Left kidney (tissue), 2 donors: Measurements from ENCODE around the gene PHETA2. TPM values are rescaled to one million over a fixed set of nuclear protein-coding genes. Genes with fewer than 3 reads are reported as not detected.
"Not testable (repeated sequence)": the region's sequence is repeated elsewhere in the genome, so short reads cannot be mapped to it uniquely, and the experiment has no call there.

Experiments used
- DNase-seq: peaks from one replicate; pipeline ENCODE4 v3.0.0-alpha.2; 2013
- polyA plus RNA-seq: library from polyadenylated mRNA; unstranded; fragments of 120-200 nt; gene quantifications from one replicate; pipeline ENCODE4 v1.2.1, GENCODE V29; 2013; ENCODE audit not compliant: insufficient read length

The PHETA2 gene
- polyA plus RNA-seq, 1 donor = 10.0 TPM

- no peak for DNase-seq
These were observed 5.8 kb upstream of the PHETA2 start for GRCh38 chr22:42068291-42068690.

GRCh38 chr22:42069801-42070516 is 4.1 kb upstream of the PHETA2 start:
- peak; percentile 36 for DNase-seq

GRCh38 chr22:42070517-42071422 is 3.3 kb upstream of the PHETA2 start, which contains the start of gene NAGA:
Gene NAGA, minus strand, starts transcription at chr22:42070812. Its CDS starts 515 bp downstream, at chr22:42070297.
- peak; percentile 97 for DNase-seq

GRCh38 chr22:42071508-42071907 is 2.5 kb upstream of the PHETA2 start:
- not testable (repeated sequence) for DNase-seq

- DNase-seq = no peak
These were observed 1.3 kb upstream of the PHETA2 start for GRCh38 chr22:42072606-42073330.

GRCh38 chr22:42073621-42074041 is 417 bp upstream of the PHETA2 start:
- DNase-seq = no peak

- no peak for DNase-seq
These were observed 1.0 kb downstream of the PHETA2 start for GRCh38 chr22:42074846-42075676.

- no peak for DNase-seq
These were observed 2.9 kb downstream of the PHETA2 start for GRCh38 chr22:42076764-42077485.

GRCh38 chr22:42077486-42078125 is 3.6 kb downstream of the PHETA2 start:
- no peak for DNase-seq

- peak; percentile 37 for DNase-seq
These were observed 4.6 kb downstream of the PHETA2 start for GRCh38 chr22:42078469-42079318.

- peak; percentile 97 for DNase-seq
These were observed 5.5 kb downstream of the PHETA2 start, which contains the start of gene SMDT1 for GRCh38 chr22:42079319-42080251. Gene SMDT1, plus strand, starts transcription at chr22:42079700. Its CDS starts 69 bp downstream, at chr22:42079769.

- DNase-seq = peak; percentile 38
These were observed 6.2 kb downstream of the PHETA2 start for GRCh38 chr22:42080287-42080686.

- no peak for DNase-seq
These were observed 9.1 kb downstream of the PHETA2 start for GRCh38 chr22:42083119-42083518.

GRCh38 chr22:42084874-42085273 is 10.8 kb downstream of the PHETA2 start:
- no peak for DNase-seq

GRCh38 chr22:42086051-42086450 is 12.0 kb downstream of the PHETA2 start:
- DNase-seq = no peak

- peak; percentile 99 for DNase-seq
These were observed 16.8 kb downstream of the PHETA2 start, which contains the start of gene NDUFA6 for GRCh38 chr22:42090596-42091454. Gene NDUFA6, minus strand, starts transcription at chr22:42090772. Its CDS starts 28 bp downstream, at chr22:42090744.

GRCh38 chr22:42091455-42091782 is 17.4 kb downstream of the PHETA2 start:
- DNase-seq = no peak
